Measurements from ENCODE around the gene KAT2B.
A peak's percentile ranks its signal among the peaks of the same experiment; 100 is the strongest.
"Not testable (repeated sequence)": the region's sequence is repeated elsewhere in the genome, so short reads cannot be mapped to it uniquely, and the experiment has no call there.

The KAT2B gene
- total RNA-seq = 96.8 reads per million, percentile 82 among the genes with 10 or more reads in this experiment

- peak; percentile 74 for DNase-seq
Observed at GRCh38 chr3:20039765-20040547, at the start of gene KAT2B. Gene KAT2B, plus strand, starts transcription at chr3:20040446. Its CDS starts 32 bp downstream, at chr3:20040478.

GRCh38 chr3:19994796-19995195 lies 45.5 kb upstream of the KAT2B start:
- no peak for DNase-seq

GRCh38 chr3:19997502-19997901 lies 42.7 kb upstream of the KAT2B start:
- no peak for DNase-seq

DNA sequence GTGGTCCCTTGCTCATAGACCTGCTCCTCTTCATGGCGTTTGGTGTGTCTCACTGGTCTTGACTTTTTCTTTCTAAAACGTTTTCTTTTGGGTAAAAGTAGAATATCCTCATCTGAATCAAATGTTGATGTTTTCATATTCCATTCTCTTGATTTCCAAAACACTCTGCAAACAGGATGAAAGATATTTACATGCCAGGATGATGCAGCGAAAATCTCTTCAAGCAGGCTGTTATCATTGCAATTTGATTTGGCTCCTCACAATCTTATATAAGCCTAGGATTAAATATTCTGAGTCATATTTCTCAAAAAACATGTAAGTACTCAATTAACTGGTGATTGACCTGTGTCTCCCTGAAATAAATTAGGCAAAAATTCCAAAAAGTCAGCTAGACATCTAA lies 38.3 kb upstream of the KAT2B start:
- no peak for DNase-seq

- DNase-seq = no peak
Observed at GRCh38 chr3:20007960-20008359, 32.3 kb upstream of the KAT2B start.

- DNase-seq = no peak
Observed at GRCh38 chr3:20008646-20009045, 31.6 kb upstream of the KAT2B start.

- DNase-seq = no peak
Observed at GRCh38 chr3:20012164-20012563, 28.1 kb upstream of the KAT2B start, which contains the start of gene PP2D1. Gene PP2D1, minus strand, starts transcription at chr3:20012264. Its CDS starts 192 bp downstream, at chr3:20012072.

- no peak for DNase-seq
Observed at GRCh38 chr3:20013396-20013795, 26.9 kb upstream of the KAT2B start.

- DNase-seq = no peak
Observed at GRCh38 chr3:20015525-20015924, 24.7 kb upstream of the KAT2B start.

DNA sequence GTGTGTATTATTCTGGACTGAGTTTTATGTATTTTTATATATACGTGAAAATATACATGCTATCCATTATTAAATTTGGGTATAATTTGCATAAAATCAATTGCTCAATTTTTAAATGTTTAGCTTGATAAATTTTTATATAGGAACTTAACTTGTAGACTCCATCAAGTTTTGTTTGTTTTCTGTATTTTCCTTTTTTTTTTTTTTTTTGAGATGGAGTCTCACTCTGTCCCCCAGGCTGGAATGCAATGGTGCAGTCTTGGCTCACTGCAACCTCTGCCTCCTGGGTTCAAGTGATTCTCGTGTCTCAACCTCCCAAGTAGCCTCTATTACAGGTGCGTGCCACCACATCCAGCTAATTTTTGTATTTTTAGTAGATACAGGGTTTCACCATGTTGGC lies 24.2 kb upstream of the KAT2B start:
- not testable (repeated sequence) for DNase-seq

GRCh38 chr3:20022954-20023622 lies 17.2 kb upstream of the KAT2B start:
- DNase-seq = no peak

GRCh38 chr3:20023623-20024405 lies 16.4 kb upstream of the KAT2B start:
- DNase-seq = no peak

- DNase-seq = no peak
Observed at GRCh38 chr3:20027136-20027535, 13.1 kb upstream of the KAT2B start.

DNA sequence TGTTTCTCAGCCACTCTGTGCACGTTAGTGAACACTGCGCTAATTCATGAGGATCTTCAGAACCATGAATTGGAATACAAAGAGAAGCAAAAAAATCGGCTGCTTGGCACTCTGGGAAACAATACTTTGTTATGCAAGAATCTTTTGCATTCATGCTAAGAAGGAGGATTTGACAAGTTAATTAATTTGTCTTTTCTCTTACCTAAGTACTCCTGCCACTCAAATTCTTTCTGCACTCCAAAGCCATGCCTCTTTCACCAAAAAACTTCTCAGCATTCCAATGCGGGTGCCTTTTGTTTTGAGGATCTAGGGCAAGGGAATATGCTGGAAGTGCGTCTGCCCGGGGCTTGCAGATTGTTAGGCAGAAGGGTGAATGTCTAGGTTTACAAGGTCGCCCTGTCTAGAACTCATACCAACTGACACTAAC lies 11.3 kb upstream of the KAT2B start:
- DNase-seq = no peak

GRCh38 chr3:20031939-20032338 lies 8.3 kb upstream of the KAT2B start:
- not testable (repeated sequence) for DNase-seq

GRCh38 chr3:20035019-20035418 lies 5.2 kb upstream of the KAT2B start:
- no peak for DNase-seq

DNA sequence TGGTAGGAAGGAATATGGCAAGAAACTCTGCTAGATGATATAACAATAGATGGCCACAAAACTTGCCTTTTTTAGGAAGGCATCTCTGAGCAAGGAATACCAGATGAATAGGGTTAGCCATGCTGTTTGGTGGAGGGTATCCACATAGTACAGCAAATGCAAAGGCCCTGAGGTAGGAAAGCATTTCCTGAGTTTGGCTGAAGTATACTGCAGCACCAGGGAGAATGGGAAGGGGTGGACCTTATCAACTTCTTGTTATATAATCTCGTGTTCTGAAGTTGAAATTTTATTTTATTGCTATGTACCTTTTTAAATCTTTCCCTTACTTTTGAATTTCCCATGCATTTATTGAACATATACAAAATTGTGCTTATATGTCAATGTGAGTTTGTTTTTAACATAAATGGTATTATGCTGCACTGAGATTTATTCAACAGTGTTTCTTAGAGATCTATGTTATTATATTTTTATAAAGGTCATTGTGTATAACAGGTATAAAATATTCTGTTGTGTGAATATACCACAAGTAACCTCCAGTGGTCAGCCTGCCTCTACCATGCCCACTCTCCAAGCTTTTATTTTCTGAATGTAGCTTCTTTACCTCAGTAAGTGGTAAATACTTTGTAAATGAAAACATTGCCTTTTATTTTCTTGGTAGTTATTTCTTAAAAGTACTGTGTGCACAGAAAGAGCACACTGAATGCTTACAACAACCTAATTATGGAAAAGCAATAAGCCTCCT lies 2.8 kb upstream of the KAT2B start:
- no peak for DNase-seq

GRCh38 chr3:20038699-20039465 lies 1.4 kb upstream of the KAT2B start:
- no peak for DNase-seq

DNA sequence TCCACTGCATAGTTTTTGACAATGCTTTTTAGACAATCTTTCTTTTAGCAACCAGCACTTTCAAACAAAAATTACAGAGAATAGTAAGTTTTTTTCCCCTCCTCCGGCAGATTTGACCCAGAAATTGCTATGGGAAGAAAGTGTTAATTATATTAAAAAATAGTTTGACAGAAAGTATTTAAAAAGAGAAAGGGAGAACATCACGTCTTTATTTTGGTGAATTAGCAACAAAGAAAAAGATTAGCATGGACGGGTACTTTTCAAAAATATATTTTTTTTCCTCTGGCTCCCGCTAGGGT lies 831 bp upstream of the KAT2B start:
- DNase-seq = no peak

DNA sequence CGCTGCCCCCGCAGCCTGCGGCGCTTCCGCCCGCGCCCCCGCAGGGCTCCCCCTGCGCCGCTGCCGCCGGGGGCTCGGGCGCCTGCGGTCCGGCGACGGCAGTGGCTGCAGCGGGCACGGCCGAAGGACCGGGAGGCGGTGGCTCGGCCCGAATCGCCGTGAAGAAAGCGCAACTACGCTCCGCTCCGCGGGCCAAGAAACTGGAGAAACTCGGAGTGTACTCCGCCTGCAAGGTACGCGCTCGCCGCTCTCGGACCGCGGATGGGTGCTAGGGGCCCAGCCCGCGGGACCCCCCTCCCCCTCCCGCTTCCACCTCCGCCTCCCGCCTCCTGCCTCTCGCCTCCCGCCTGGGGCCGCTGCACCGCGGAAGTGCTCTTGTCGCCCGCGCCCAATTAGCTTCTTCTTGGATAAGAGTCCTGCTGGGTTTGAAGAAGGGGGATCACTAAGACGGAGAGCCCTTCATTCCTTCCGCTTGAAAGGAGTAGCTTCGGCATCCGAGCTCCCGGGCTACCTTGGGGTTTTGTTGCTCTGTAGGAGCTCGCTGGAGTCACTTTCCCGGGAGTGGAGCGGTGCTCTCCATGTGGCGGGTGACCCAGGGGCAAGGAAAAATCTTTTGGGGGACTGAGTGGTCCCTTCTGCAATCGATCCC lies 426 bp downstream of the KAT2B start:
- DNase-seq = peak; percentile 60

- DNase-seq = peak; percentile 65
Observed at GRCh38 chr3:20041197-20041780, 1.0 kb downstream of the KAT2B start.
